IMR-90 (cell line): ENCODE data around the gene PLLP. TPM values are rescaled to one million over a fixed set of nuclear protein-coding genes. Genes with fewer than 3 reads are reported as not detected.

Source experiments
- ATAC-seq: fragments of 200-7000 bp; cut with Tn5 transposase; 2 replicates; pipeline ENCODE4 v1.9.1; 2020; ENCODE audit warnings: low read depth, mild to moderate bottlenecking, moderate library complexity
- BruUV-seq: library from RNA; stranded (reverse); fragments of 400-500 nt; replicated peaks from 2 replicates; lab custom pipeline; 2021; lab: Mats Ljungman, UMichigan
- CTCF ChIA-PET: fragments of 300-600 bp; formaldehyde crosslinking; extraction: SDS; loops from one replicate; lab custom pipeline; 2021; ENCODE audit warnings: antibody characterized with exemption; lab: Yijun Ruan, JAX
- POLR2A ChIA-PET: fragments of 300-600 bp; sonication (Branson Sonifier 250); formaldehyde crosslinking; loops from one replicate; lab custom pipeline; 2022; ENCODE audit warnings: antibody characterized with exemption; ENCODE audit not compliant: unreplicated experiment; lab: Charles Lee
- DNase-seq: peaks from one replicate; pipeline ENCODE4 v3.0.0; 2013
- H2AFZ ChIP-seq: replicated peaks from 2 replicates; pipeline ENCODE3; 2013; ENCODE audit warnings: low read length, mild to moderate bottlenecking; ENCODE audit not compliant: poor library complexity
- H2AK5ac ChIP-seq: 2 replicates; pipeline ENCODE4 v1.6.1; 2013; ENCODE audit warnings: low read depth, low read length, inconsistent platforms
- H2AK9ac ChIP-seq: replicated peaks from 2 replicates; pipeline ENCODE3; 2013; ENCODE audit warnings: mild to moderate bottlenecking, low read depth, low read length, moderate library complexity; ENCODE audit not compliant: poor library complexity
- H2BK120ac ChIP-seq: 2 replicates; pipeline ENCODE4 v1.6.1; 2013; ENCODE audit warnings: low read depth, low read length, inconsistent platforms
- H2BK15ac ChIP-seq: 3 replicates; pipeline ENCODE4 v1.6.1; 2013; ENCODE audit warnings: low read depth, low read length, inconsistent platforms
- H2BK20ac ChIP-seq: 2 replicates; pipeline ENCODE4 v1.6.1; 2013; ENCODE audit warnings: low read depth, mild to moderate bottlenecking, inconsistent platforms, low read length, moderate library complexity
- H2BK5ac ChIP-seq: 2 replicates; pipeline ENCODE4 v1.6.1; 2013; ENCODE audit warnings: mild to moderate bottlenecking, low read depth, low read length, inconsistent platforms; ENCODE audit not compliant: poor library complexity, severe bottlenecking
- H3K14ac ChIP-seq: replicated peaks from 2 replicates; pipeline ENCODE4 v1.6.1; 2013; ENCODE audit warnings: low read depth, low read length, inconsistent platforms
- H3K18ac ChIP-seq: 2 replicates; pipeline ENCODE4 v1.6.1; 2013; ENCODE audit warnings: low read depth, low read length, control low read depth
- H3K23ac ChIP-seq: 2 replicates; pipeline ENCODE4 v1.6.1; 2013; ENCODE audit warnings: low read depth, low read length, inconsistent platforms
- H3K27ac ChIP-seq: 2 replicates; pipeline ENCODE4 v1.5.1; 2013; ENCODE audit warnings: mild to moderate bottlenecking, control low read depth, low read length; ENCODE audit not compliant: insufficient read depth
- H3K27me3 ChIP-seq: 2 replicates; pipeline ENCODE4 v1.6.1; 2013; ENCODE audit warnings: low read length; ENCODE audit not compliant: control insufficient read depth, insufficient read depth
- H3K36me3 ChIP-seq: 2 replicates; pipeline ENCODE4 v1.6.1; 2013; ENCODE audit warnings: low read length, mixed read lengths; ENCODE audit not compliant: control insufficient read depth, insufficient read depth
- H3K4ac ChIP-seq: 2 replicates; pipeline ENCODE4 v1.6.1; 2013; ENCODE audit warnings: low read depth, low read length, inconsistent platforms
- H3K4me1 ChIP-seq: 2 replicates; pipeline ENCODE4 v1.6.1; 2013; ENCODE audit warnings: low read length, mixed read lengths; ENCODE audit not compliant: control insufficient read depth, insufficient read depth
- H3K4me2 ChIP-seq: 2 replicates; pipeline ENCODE4 v1.6.1; 2013; ENCODE audit warnings: low read depth, mild to moderate bottlenecking, control low read depth, low read length, moderate library complexity
- H3K4me3 ChIP-seq: 2 replicates; pipeline ENCODE4 v1.5.1; 2013; ENCODE audit warnings: low read depth, mild to moderate bottlenecking, control low read depth, low read length, moderate library complexity; ENCODE audit not compliant: insufficient read depth
- H3K56ac ChIP-seq: 2 replicates; pipeline ENCODE4 v1.6.1; 2013; ENCODE audit warnings: low read length, inconsistent platforms; ENCODE audit not compliant: insufficient read depth; ENCODE audit errors: extremely low read depth
- H3K79me1 ChIP-seq, 2 experiments: 2 replicates each; pipeline ENCODE4 v1.6.1; 2013; ENCODE audit warnings: low read length in 2 of 2, inconsistent platforms in 1 of 2, low read depth in 1 of 2
- H3K9ac ChIP-seq: 2 replicates; pipeline ENCODE4 v1.6.1; 2013; ENCODE audit warnings: low read depth, low read length, control low read depth
- H3K9me1 ChIP-seq: 2 replicates; pipeline ENCODE4 v1.6.1; 2013; ENCODE audit warnings: low read length, inconsistent platforms; ENCODE audit not compliant: insufficient read depth
- H3K9me3 ChIP-seq: 2 replicates; pipeline ENCODE4 v1.6.1; 2013; ENCODE audit warnings: low read length; ENCODE audit not compliant: control insufficient read depth, insufficient read depth
- H4K20me1 ChIP-seq: 2 replicates; pipeline ENCODE4 v1.6.1; 2013; ENCODE audit warnings: low read length, inconsistent platforms; ENCODE audit not compliant: insufficient read depth
- H4K5ac ChIP-seq: 2 replicates; pipeline ENCODE4 v1.6.1; 2013; ENCODE audit warnings: mild to moderate bottlenecking, low read depth, low read length, control low read depth
- H4K8ac ChIP-seq, 2 experiments: 2 replicates each; pipeline ENCODE4 v1.6.1; 2013; ENCODE audit warnings: low read depth in 2 of 2, low read length in 2 of 2, control low read depth in 1 of 2, inconsistent platforms in 1 of 2
- H4K91ac ChIP-seq: 2 replicates; pipeline ENCODE4 v1.6.1; 2013; ENCODE audit warnings: low read depth, low read length, inconsistent platforms; ENCODE audit not compliant: insufficient read depth
- MAZ ChIP-seq: IDR thresholded peaks from 2 replicates; pipeline ENCODE4 v1.6.1; 2012; ENCODE audit warnings: low read depth, mild to moderate bottlenecking, low read length, improper control_type of control experiment, moderate library complexity, borderline replicate concordance
- WGBS, 2 experiments: methylation state at CpG; one replicate each; pipeline versions ENCODE4 v1.1.5 to v1.1.7; 2013; ENCODE audit warnings: missing lambda C conversion rate in 2 of 2; ENCODE audit not compliant: insufficient read length in 1 of 2; ENCODE audit errors: extremely low coverage in 2 of 2; 5-methylcytosine and 5-hydroxymethylcytosine counted together
- dilution Hi-C: fragments of 300-500 bp; cut with HindIII; formaldehyde crosslinking; loops from one replicate; pipeline ENCODE4 v1.14.3; 2018; ENCODE audit warnings: low sequenced_read_pairs; ENCODE audit not compliant: unreplicated experiment
- in situ Hi-C: fragments of 300-500 bp; cut with MboI; formaldehyde crosslinking; loops from 3 replicates; pipeline ENCODE4 v1.14.3; 2019; ENCODE audit warnings: low sequenced_read_pairs, inconsistent platforms, mixed read lengths
- intact Hi-C: fragments of 100-400 bp; cut with micrococcal nuclease; formaldehyde crosslinking; loops from 2 replicates; pipeline ENCODE4 v1.10.0; 2022
- polyA plus RNA-seq, 3 experiments: library from polyadenylated mRNA; depleted of rRNA; stranded (reverse); fragments of >200 nt; gene quantifications; 2 replicates each; pipeline ENCODE4 v1.2.3, GENCODE V29; 2012; ENCODE audit warnings: low replicate concordance in 1 of 3
- total RNA-seq: library from RNA; depleted of rRNA; stranded (reverse); fragments of >200 nt; gene quantifications from 2 replicates; pipeline ENCODE4 v1.2.3, GENCODE V29; 2012

The PLLP gene
- total and polyA plus RNA-seq, 2 of the 4 experiments (the other 2 are of a cell fraction) = 0.05 TPM; not detected in 1

- Histone ChIP-seq H2BK5ac (no peak overlapping the region), H4K5ac (no peak overlapping the region), H3K27me3 (no peaks in the 10 kb centered on the region), H3K56ac (no peak overlapping the region), H2BK15ac (no peak overlapping the region), H3K18ac (no peak overlapping the region), H3K4ac (no peak overlapping the region), H3K4me3 (no peak overlapping the region), H3K23ac (no peak overlapping the region), H3K9me3 (no peaks in the 10 kb centered on the region), H3K36me3 (peaks cover 2% of the 10 kb centered on the region), H3K4me2 (no peak overlapping the region), H2BK120ac (no peak overlapping the region), H4K91ac (no peak overlapping the region), H3K9me1 (no peaks in the 10 kb centered on the region), H2AK5ac (no peak overlapping the region), H3K4me1 (no peaks in the 10 kb centered on the region; the same call in 1 of the 2 replicates), H2AFZ (no peak overlapping the region), H3K9ac (no peak overlapping the region), H4K20me1 (no peaks in the 10 kb centered on the region), H4K8ac (no peak overlapping the region), H3K27ac (no peak overlapping the region), H3K14ac (no peak overlapping the region), H3K79me1 (peaks cover 0 to 22% of the 10 kb centered on the region in 2 experiments; a peak in 3 of 4 replicates), H2BK20ac (no peak overlapping the region), H2AK9ac (no peak overlapping the region)
- DNase-seq = no peak
- in situ Hi-C loops (no loop called here), intact Hi-C loops (no loop called here), dilution Hi-C loops (no loop called here)
- BruUV-seq = no TSS peak
- POLR2A ChIA-PET = no interaction called here
- no peak for TF ChIP-seq MAZ
- ATAC-seq = no peak
- WGBS, 2 experiments = no CpG with 5 or more reads among the region's 2 CpGs
- CTCF ChIA-PET = no interaction called here
These were observed 41.8 kb downstream of the PLLP start for GRCh38 chr16:57242650-57243049.
